ENCODE data around the gene UBE2J1. TPM values are rescaled to one million over a fixed set of nuclear protein-coding genes. Genes with fewer than 3 reads are reported as not detected.
A peak's percentile ranks its signal among the peaks of the same experiment; 100 is the strongest.
"Not testable (repeated sequence)": the region's sequence is repeated elsewhere in the genome, so short reads cannot be mapped to it uniquely, and the experiment has no call there.

The UBE2J1 gene
- total and polyA plus RNA-seq, 2 donors, result 26.4 to 58.7 TPM

DNA sequence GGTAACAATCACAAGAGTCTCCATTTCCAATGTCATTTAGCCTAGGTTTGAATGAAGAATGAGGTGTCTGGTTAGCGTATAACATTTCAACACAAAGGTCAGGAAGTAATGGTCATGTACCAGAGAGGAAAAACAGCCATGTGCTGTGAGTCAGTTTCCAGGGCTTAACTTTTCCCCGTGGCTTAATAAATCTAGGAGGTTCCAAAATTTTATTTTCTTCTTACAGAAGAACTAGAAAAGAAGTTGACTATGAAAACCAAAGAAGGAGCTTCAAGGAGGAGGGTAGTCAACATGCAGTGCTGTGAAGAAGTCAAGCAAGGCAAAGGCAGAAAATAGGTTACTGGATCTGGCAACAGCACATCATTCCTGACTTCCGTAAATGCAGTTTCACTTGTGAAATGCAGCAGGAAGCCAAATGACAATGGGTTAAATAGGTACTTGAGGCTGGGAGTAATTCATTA is 29.0 kb downstream of the UBE2J1 start:
- Histone ChIP-seq H3K27ac (ENCODE audit: low read depth) (no peak overlapping the region), H3K4me3 (ENCODE audit: low read depth, low read length) (no peak overlapping the region), H3K36me3 (ENCODE audit: insufficient read depth) (no peaks in the 10 kb centered on the region), H3K4me1 (ENCODE audit: insufficient read depth) (no peaks in the 10 kb centered on the region)
- WGBS, result 61% methylated on average over 3 of the region's 3 CpGs
- DNase-seq (ENCODE audit: extremely low spot score), result no peak

DNA sequence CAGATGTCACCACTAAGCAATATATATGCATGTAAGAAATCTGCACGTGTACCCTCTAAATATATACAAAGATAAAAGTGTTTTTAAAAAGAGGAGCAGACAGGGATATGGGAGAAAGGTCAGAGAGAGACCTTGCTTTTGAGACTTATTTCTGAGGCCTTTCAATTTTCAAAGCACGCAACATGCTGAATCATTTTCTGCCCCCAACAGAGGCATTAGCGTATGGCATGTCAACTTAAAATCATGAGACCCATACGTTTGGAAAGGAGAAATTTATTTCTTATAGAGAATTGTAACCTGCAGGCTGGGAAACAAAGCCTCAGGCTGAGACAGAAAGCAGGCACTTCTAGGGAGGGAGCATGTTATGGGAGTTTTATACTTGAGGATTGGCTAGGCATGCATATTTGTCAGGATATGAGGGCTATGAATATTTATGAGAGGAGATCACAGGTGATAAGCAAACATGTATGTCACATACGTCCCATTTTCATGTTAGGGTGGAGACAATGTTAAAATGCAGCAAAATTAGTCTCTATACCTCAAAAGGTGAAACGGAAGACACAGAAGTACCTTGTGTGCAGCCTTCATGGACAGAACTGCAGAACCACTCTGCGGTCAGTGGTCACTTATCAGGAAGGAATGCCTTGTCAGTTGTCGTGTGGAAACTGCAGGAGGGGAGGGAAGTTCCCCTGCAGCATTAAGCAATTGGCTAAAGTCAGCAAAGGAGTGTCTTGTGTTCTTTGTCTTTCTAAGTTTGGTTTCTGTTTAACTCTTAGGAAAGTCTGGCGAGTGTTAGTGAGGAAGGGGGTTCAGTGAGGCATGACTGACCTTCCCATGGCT is 31.2 kb downstream of the UBE2J1 start:
- Histone ChIP-seq H3K4me3 (ENCODE audit: low read depth, low read length) (no peak overlapping the region), H3K4me1 (ENCODE audit: insufficient read depth) (no peaks in the 10 kb centered on the region), H3K27ac (ENCODE audit: low read depth) (no peak overlapping the region), H3K36me3 (ENCODE audit: insufficient read depth) (no peaks in the 10 kb centered on the region)
- WGBS, result 81% methylated on average over 9 of the region's 9 CpGs
- DNase-seq (ENCODE audit: extremely low spot score), result no peak

- DNase-seq (ENCODE audit: extremely low spot score), result no peak
- WGBS, result 96% methylated on average over 6 of the region's 6 CpGs
- Histone ChIP-seq H3K36me3 (ENCODE audit: insufficient read depth) (no peaks in the 10 kb centered on the region), H3K27ac (ENCODE audit: low read depth) (no peak overlapping the region), H3K4me1 (ENCODE audit: insufficient read depth) (no peaks in the 10 kb centered on the region), H3K4me3 (ENCODE audit: low read depth, low read length) (no peak overlapping the region)
Measured at GRCh38 chr6:89320012-89320559, 32.4 kb downstream of the UBE2J1 start.

- Histone ChIP-seq H3K4me3 (ENCODE audit: low read depth, low read length) (no peak overlapping the region), H3K36me3 (ENCODE audit: insufficient read depth) (no peaks in the 10 kb centered on the region), H3K27ac (ENCODE audit: low read depth) (no peak overlapping the region), H3K4me1 (ENCODE audit: insufficient read depth) (no peaks in the 10 kb centered on the region)
- DNase-seq (ENCODE audit: extremely low spot score), result no peak
Measured at GRCh38 chr6:89317067-89317466, 35.5 kb downstream of the UBE2J1 start.

GRCh38 chr6:89315249-89315885 is 37.2 kb downstream of the UBE2J1 start, which contains the start of gene GABRR2:
GABRR2 (minus strand) TSS chr6:89315299; CDS start chr6:89315165, 134 bp downstream.
- Histone ChIP-seq H3K4me1 (ENCODE audit: insufficient read depth) (no peaks in the 10 kb centered on the region), H3K27ac (ENCODE audit: low read depth) (no peak within 1 kb of the TSS), H3K4me3 (ENCODE audit: low read depth, low read length) (no peak within 1 kb of the TSS), H3K36me3 (ENCODE audit: insufficient read depth) (no peaks in the 10 kb centered on the region)
- WGBS, result 89% methylated on average over 6 of the region's 6 CpGs
- DNase-seq (ENCODE audit: extremely low spot score), result no peak

DNA sequence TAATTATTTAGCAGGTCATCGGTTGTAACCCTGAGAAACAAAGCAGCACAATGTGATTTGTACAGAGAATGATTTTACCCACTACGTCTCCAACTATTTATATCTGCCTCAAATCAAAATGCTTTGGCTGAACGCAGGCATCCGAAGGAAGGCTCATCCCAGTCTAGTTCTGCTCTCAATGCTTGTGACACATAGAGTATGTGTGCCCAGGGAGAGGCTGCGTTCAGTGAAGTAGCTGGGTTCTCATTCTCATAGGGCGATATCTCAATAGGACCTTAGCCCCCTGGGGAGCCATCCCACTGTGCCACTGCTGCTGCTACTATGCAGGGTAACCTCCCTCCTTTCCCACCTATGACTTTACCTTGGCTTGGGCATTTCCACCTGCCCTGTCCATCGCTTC is 37.8 kb downstream of the UBE2J1 start:
- WGBS, result 88% methylated on average over 7 of the region's 7 CpGs
- Histone ChIP-seq H3K36me3 (ENCODE audit: insufficient read depth) (no peaks in the 10 kb centered on the region), H3K27ac (ENCODE audit: low read depth) (no peak overlapping the region), H3K4me3 (ENCODE audit: low read depth, low read length) (no peak overlapping the region), H3K4me1 (ENCODE audit: insufficient read depth) (no peaks in the 10 kb centered on the region)
- no peak for DNase-seq (ENCODE audit: extremely low spot score)

GRCh38 chr6:89313006-89313405 is 39.5 kb downstream of the UBE2J1 start:
- Histone ChIP-seq H3K4me1 (ENCODE audit: insufficient read depth) (no peaks in the 10 kb centered on the region), H3K36me3 (ENCODE audit: insufficient read depth) (no peaks in the 10 kb centered on the region), H3K4me3 (ENCODE audit: low read depth, low read length) (no peak overlapping the region), H3K27ac (ENCODE audit: low read depth) (no peak overlapping the region)
- WGBS, result 31% methylated on average over 1 of the region's 1 CpG
- no peak for DNase-seq (ENCODE audit: extremely low spot score)

- 30% methylated on average over 9 of the region's 9 CpGs for WGBS
- H3K27ac ChIP-seq (ENCODE audit: low read depth), result no peak overlapping the region
- peak; percentile 29 for DNase-seq (ENCODE audit: extremely low spot score)
Measured at GRCh38 chr6:89311853-89312531, 40.5 kb downstream of the UBE2J1 start.

DNA sequence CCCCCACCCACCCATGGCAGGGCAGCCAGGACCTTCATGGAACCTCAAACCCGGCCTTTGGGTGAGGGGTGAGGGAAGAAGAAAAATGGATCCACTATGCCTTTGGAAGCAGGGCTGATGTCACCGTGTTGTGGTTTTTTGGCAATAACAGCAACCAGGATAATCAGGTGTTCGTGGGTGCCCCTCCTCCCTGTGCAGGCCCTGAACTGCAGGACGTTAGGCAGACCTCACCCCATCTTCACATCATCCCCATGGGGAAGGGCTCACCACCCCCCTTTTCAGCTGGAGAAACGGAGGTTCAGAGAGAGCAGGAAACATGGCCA is 41.0 kb downstream of the UBE2J1 start:
- no peak overlapping the region for H3K27ac ChIP-seq (ENCODE audit: low read depth)
- DNase-seq (ENCODE audit: extremely low spot score), result no peak
- no peak overlapping the region for H3K4me3 ChIP-seq (ENCODE audit: low read depth, low read length)
- H3K36me3 ChIP-seq (ENCODE audit: insufficient read depth), result no peaks in the 10 kb centered on the region
- H3K4me1 ChIP-seq (ENCODE audit: insufficient read depth), result no peaks in the 10 kb centered on the region
- WGBS, result 37% methylated on average over 5 of the region's 5 CpGs

More at GRCh38 chr6:89311853-89312531, 40.5 kb downstream of the UBE2J1 start:
- Histone ChIP-seq H3K36me3 (ENCODE audit: insufficient read depth) (no peaks in the 10 kb centered on the region), H3K4me1 (ENCODE audit: insufficient read depth) (no peaks in the 10 kb centered on the region), H3K4me3 (ENCODE audit: low read depth, low read length) (no peak overlapping the region)

DNA sequence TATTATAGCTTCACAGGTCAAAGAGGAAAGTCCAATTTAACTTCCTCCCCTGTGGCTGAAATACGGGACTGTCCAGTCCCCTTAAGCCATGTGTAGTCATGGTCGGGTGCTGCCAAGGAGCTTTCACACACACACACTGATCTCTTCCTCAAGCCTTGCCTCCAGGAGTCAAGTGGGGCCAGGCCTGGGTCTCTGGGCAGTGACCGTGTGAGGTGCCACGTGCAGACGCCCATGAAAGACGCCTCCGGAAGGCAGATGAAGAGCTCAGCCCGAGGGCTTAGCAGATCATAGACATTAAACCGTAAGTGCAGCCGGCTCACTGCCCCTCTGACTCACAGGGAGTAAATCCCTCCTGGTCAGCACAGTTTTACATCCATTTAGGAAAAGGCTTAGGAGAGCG is 41.6 kb downstream of the UBE2J1 start:
- H3K4me1 ChIP-seq (ENCODE audit: insufficient read depth), result no peaks in the 10 kb centered on the region
- 34% methylated on average over 11 of the region's 11 CpGs for WGBS
- no peaks in the 10 kb centered on the region for H3K36me3 ChIP-seq (ENCODE audit: insufficient read depth)
- no peak overlapping the region for H3K4me3 ChIP-seq (ENCODE audit: low read depth, low read length)
- no peak for DNase-seq (ENCODE audit: extremely low spot score)
- H3K27ac ChIP-seq (ENCODE audit: low read depth), result no peak overlapping the region

- Histone ChIP-seq H3K4me1 (ENCODE audit: insufficient read depth) (no peaks in the 10 kb centered on the region), H3K36me3 (ENCODE audit: insufficient read depth) (no peaks in the 10 kb centered on the region), H3K4me3 (ENCODE audit: low read depth, low read length) (no peak overlapping the region), H3K27ac (ENCODE audit: low read depth) (no peak overlapping the region)
- DNase-seq (ENCODE audit: extremely low spot score), result no peak
- 81% methylated on average over 9 of the region's 9 CpGs for WGBS
Measured at GRCh38 chr6:89308525-89309395, 43.8 kb downstream of the UBE2J1 start.

GRCh38 chr6:89304517-89304916 is 48.0 kb downstream of the UBE2J1 start:
- not testable (repeated sequence) for DNase-seq (ENCODE audit: extremely low spot score); H3K4me3 ChIP-seq (ENCODE audit: low read depth, low read length); H3K4me1 ChIP-seq (ENCODE audit: insufficient read depth); H3K36me3 ChIP-seq (ENCODE audit: insufficient read depth); H3K27ac ChIP-seq (ENCODE audit: low read depth)
- 87% methylated on average over 3 of the region's 3 CpGs for WGBS

DNA sequence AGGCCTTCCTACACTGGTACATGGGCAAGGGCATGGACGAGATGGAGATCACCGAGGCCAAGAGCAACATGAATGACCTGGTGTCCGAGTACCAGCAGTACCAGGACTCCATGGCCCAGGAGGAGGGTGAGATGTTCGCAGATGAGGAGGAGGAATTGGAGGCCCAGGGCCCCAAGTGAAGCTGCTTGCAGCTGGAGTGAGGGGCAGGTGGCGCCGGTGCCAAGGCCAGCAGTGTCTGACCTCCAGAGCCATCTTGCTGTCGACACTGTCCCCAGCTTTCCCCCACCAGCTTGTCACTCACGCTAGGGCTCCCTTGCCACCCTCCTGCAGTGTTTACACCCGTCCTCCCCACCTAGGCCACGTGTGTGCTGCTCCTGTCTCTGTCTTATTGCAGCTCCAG is 49.6 kb downstream of the UBE2J1 start:
- Histone ChIP-seq H3K27ac (ENCODE audit: low read depth) (no peak overlapping the region), H3K4me3 (ENCODE audit: low read depth, low read length) (no peak overlapping the region), H3K4me1 (ENCODE audit: insufficient read depth) (no peaks in the 10 kb centered on the region), H3K36me3 (ENCODE audit: insufficient read depth) (no peaks in the 10 kb centered on the region)
- whole genome bisulfite sequencing, result 90% methylated on average over 10 of the region's 10 CpGs
- no peak for DNase-seq (ENCODE audit: extremely low spot score)

Data from urinary bladder (tissue), 4 donors.